ENCODE data around the gene PNPLA7.

- TF ChIP-seq CTCF (IDR thresholded peaks at IDR 0.05): no peak
- no peak for TF ChIP-seq EP300 (IDR thresholded peaks at IDR 0.05)
- no peak for TF ChIP-seq POLR2AphosphoS5 (IDR thresholded peaks at IDR 0.05)
- no peak for TF ChIP-seq POLR2A (IDR thresholded peaks at IDR 0.05)
These were observed 91.7 kb downstream of the PNPLA7 start for GRCh38 chr9:137458194-137459151.
